Tibial artery (tissue), 4 donors: ENCODE results near the gene FUCA1.

ENCODE experiments used
- DNase-seq, 2 donors: peaks; one replicate each; pipeline ENCODE4 v3.0.0-alpha.2; 2019
- H3K27ac ChIP-seq, 2 donors: fragments of 200-600 bp; sonication (generic) in 1 of 2; 1 replicate in 1 of 2; 2 replicates in 1 of 2; pipeline ENCODE4 v1.5.1; 2018 to 2019; ENCODE audit warnings: mild to moderate bottlenecking in 1 of 2
- H3K27me3 ChIP-seq, 2 donors: fragments of 200-600 bp; sonication (generic) in 1 of 2; one replicate each; pipeline versions ENCODE4 v1.5.1 to v1.6.0; 2016 to 2019
- H3K36me3 ChIP-seq, 3 donors: fragments of 200-600 bp; sonication (generic) in 2 of 3; one replicate each; pipeline ENCODE4 v1.5.1; 2016 to 2019; ENCODE audit warnings: mild to moderate bottlenecking in 2 of 3
- H3K4me1 ChIP-seq, 4 donors: fragments of 200-600 bp; sonication (generic) in 2 of 4; 1 replicate in 3 of 4; 2 replicates in 1 of 4; pipeline ENCODE4 v1.5.1; 2016 to 2019
- H3K4me3 ChIP-seq, 2 donors: fragments of 200-600 bp; sonication (generic) in 1 of 2; 1 replicate in 1 of 2; 2 replicates in 1 of 2; pipeline ENCODE4 v1.5.1; 2018 to 2019; ENCODE audit warnings: mild to moderate bottlenecking in 2 of 2
- H3K9me3 ChIP-seq, 3 donors: fragments of 200-600 bp; sonication (generic) in 1 of 3; one replicate each; pipeline ENCODE4 v1.5.1; 2016 to 2019
- intact Hi-C: fragments of 100-400 bp; cut with DNase I; formaldehyde crosslinking; loops from one replicate; pipeline ENCODE4 v1.15.0; 2023; ENCODE audit warnings: low total_unique reads
- TF ChIP-seq, protein P1 (sequence below), 2 experiments: fragments of 200-600 bp in 1 of 2; fragments of 450-650 bp in 1 of 2; IDR thresholded peaks; one replicate each; pipeline ENCODE4 v1.5.1; 2017 to 2019; ENCODE audit warnings: antibody characterized with exemption in 2 of 2, mild to moderate bottlenecking in 1 of 2, moderate library complexity in 1 of 2

The FUCA1 gene

DNA sequence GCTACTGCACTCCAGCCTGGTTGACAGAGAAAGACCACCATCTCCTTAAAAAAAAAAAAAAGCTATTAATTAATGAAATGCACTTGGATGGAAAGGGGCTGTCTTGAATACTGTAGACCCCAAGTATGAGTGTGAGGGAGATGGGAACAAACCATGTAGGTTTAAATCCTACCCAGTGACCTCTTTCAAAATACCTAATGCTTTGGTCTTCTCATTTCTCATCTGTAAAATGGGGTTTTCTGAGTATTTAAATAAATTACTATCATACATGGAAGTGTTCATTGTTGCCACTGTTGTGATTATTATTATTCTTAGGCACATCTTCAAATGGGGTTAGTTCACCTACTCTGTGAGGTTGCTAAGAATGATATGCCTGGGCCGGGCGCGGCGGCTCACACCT lies 17.1 kb upstream of the FUCA1 start:
- H3K4me1 ChIP-seq = no peaks in the 10 kb centered on the region
- H3K36me3 ChIP-seq = no peaks in the 10 kb centered on the region
- no peak for DNase-seq
- TF ChIP-seq, protein P1, sequence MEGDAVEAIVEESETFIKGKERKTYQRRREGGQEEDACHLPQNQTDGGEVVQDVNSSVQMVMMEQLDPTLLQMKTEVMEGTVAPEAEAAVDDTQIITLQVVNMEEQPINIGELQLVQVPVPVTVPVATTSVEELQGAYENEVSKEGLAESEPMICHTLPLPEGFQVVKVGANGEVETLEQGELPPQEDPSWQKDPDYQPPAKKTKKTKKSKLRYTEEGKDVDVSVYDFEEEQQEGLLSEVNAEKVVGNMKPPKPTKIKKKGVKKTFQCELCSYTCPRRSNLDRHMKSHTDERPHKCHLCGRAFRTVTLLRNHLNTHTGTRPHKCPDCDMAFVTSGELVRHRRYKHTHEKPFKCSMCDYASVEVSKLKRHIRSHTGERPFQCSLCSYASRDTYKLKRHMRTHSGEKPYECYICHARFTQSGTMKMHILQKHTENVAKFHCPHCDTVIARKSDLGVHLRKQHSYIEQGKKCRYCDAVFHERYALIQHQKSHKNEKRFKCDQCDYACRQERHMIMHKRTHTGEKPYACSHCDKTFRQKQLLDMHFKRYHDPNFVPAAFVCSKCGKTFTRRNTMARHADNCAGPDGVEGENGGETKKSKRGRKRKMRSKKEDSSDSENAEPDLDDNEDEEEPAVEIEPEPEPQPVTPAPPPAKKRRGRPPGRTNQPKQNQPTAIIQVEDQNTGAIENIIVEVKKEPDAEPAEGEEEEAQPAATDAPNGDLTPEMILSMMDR (IDR thresholded peaks at IDR 0.05) = no peak
- no peaks in the 10 kb centered on the region for H3K9me3 ChIP-seq
- no peaks in the 10 kb centered on the region for H3K27me3 ChIP-seq
- H3K4me3 ChIP-seq = no peak overlapping the region
- intact Hi-C loops = no loop called here
- no peak overlapping the region for H3K27ac ChIP-seq

DNA sequence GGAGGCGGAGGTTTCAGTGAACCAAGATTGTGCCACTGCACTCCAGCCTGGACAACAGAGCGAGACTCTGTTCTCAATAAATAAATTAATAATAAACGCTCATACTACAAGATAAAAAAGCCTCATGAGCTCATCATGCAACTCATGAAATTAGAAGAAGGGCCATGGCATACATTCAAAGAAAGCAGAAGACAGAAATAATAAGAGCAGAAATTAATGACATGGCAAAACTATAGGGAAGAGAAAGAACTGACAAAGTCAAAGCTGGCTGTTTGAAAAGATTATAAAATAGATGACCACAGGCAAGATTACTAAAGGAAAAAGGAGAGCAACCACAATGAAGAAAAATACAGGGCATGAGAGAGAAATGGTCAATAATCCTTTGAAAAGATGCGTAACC lies 14.7 kb upstream of the FUCA1 start:
- intact Hi-C loops = no loop called here
- no peaks in the 10 kb centered on the region for H3K4me1 ChIP-seq
- no peak for DNase-seq

DNA sequence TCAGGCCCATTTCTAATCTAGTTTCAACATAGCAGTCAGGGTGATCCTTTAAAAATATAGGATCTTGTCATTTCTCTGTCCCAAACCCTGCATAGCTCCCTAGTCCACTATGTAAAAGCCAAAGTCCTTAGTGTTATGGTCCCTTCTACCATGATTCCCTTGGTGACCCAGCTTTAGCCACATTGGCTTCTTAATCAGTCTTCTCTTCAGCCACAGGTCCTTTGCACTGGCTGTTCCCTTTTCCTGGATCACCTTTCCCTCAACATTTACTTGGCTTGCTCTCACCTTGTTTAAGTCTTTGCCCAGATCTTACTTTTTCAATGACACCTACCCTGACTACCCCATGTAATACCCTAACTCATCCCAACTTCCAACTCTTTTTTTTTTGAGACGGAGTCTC lies 11.7 kb upstream of the FUCA1 start:
- H3K9me3 ChIP-seq = peaks cover 4 to 25% (median 24%) of the 10 kb centered on the region in 3 donors
- no peak overlapping the region for H3K4me3 ChIP-seq
- H3K27ac ChIP-seq = no peak overlapping the region
- TF ChIP-seq, protein P1 (IDR thresholded peaks at IDR 0.05) = no peak
- no peaks in the 10 kb centered on the region for H3K4me1 ChIP-seq
- H3K27me3 ChIP-seq = peaks cover 0 to 5% of the 10 kb centered on the region in 2 donors
- DNase-seq = no peak
- no peaks in the 10 kb centered on the region for H3K36me3 ChIP-seq
- intact Hi-C loops = no loop called here

More for the DNA sequence above, 14.7 kb upstream of the FUCA1 start:
- Histone ChIP-seq H3K36me3 (no peaks in the 10 kb centered on the region), H3K4me3 (no peak overlapping the region), H3K27ac (no peak overlapping the region), H3K27me3 (no peaks in the 10 kb centered on the region), H3K9me3 (peaks cover 4 to 22% (median 21%) of the 10 kb centered on the region in 3 donors)
- TF ChIP-seq, protein P1 (IDR thresholded peaks at IDR 0.05) = no peak

DNA sequence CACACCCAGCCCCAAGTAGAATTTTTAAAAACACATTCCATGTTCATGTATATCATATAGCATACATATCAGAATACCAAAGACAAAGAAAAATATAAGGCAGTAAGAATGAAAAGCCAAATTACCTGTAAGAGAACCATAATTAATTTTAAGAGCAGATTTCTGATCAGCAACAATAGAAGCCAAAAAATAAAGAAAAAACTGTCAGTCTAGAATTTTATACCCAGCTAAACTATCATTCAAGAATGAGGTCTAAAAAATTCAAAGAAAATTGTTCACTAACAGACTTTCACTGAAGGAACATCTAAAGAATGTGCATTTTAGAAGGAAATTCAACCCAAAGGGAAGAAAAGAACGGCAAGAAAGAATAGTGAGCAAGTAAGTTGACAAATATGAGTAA lies 10.6 kb upstream of the FUCA1 start:
- no peaks in the 10 kb centered on the region for H3K36me3 ChIP-seq
- no peak for DNase-seq
- H3K4me1 ChIP-seq = no peaks in the 10 kb centered on the region
- peaks cover 0 to 8% of the 10 kb centered on the region in 2 donors for H3K27me3 ChIP-seq
- H3K27ac ChIP-seq = no peak overlapping the region
- peaks cover 4 to 25% (median 24%) of the 10 kb centered on the region in 3 donors for H3K9me3 ChIP-seq
- intact Hi-C loops = no loop called here
- no peak overlapping the region for H3K4me3 ChIP-seq
- TF ChIP-seq, protein P1 (IDR thresholded peaks at IDR 0.05) = no peak

DNA sequence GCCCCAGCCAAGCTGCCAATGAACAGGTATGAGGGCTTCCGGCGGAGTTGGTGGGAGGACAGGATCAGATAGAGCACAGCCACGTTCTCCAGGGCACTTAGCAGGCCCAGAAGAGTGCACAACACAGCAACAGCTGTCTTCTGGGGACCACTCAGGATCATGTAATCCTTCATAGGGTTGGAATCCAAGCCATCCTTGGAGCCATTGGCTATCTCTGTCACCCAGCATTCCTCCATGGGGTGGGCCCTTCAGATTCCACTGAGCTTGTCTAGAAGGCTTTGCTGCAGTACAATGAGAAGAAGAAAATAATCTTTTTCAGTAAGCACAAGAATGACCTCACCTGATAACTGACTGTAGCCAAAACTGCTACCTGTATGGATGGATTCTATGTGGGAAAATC lies 7.3 kb upstream of the FUCA1 start:
- H3K27me3 ChIP-seq = peaks cover 0 to 8% of the 10 kb centered on the region in 2 donors
- H3K4me3 ChIP-seq = no peak overlapping the region
- peaks cover 4 to 25% (median 24%) of the 10 kb centered on the region in 3 donors for H3K9me3 ChIP-seq
- no peak overlapping the region for H3K27ac ChIP-seq
- H3K36me3 ChIP-seq = no peaks in the 10 kb centered on the region
- no peaks in the 10 kb centered on the region for H3K4me1 ChIP-seq
- intact Hi-C loops = no loop called here
- no peak for DNase-seq
- TF ChIP-seq, protein P1 (IDR thresholded peaks at IDR 0.05) = no peak

DNA sequence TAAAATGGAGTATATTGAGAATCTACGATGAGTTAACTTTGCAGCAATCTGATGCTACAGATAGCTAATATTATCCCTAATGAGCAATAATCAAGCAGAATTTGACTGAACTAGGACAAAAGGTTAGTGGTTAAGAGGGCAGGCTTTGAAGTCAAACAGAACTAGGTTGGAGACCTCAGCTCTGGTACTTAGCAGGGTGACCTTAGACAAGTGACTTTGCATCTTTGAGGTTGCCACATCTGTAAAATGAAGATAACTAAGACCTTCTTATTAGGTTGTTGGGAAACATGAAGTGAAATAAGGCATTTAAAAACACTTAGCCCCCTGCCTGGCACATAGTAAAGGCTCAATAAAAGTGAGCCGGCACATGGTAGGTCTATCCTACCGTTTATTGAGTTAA lies 4.3 kb upstream of the FUCA1 start:
- H3K36me3 ChIP-seq = no peaks in the 10 kb centered on the region

More for the DNA sequence above, 4.3 kb upstream of the FUCA1 start:
- H3K27ac ChIP-seq = no peak overlapping the region
- no peak for DNase-seq
- H3K27me3 ChIP-seq = peaks cover 0 to 8% of the 10 kb centered on the region in 2 donors
- peaks cover 4 to 6% (median 6%) of the 10 kb centered on the region in 4 donors for H3K4me1 ChIP-seq
- TF ChIP-seq, protein P1 (IDR thresholded peaks at IDR 0.05) = no peak
- no peak overlapping the region for H3K4me3 ChIP-seq
- no peaks in the 10 kb centered on the region for H3K9me3 ChIP-seq
- intact Hi-C loops = no loop called here
